Measurements from ENCODE around the gene ULK4. TPM values are rescaled to one million over a fixed set of nuclear protein-coding genes. Genes with fewer than 3 reads are reported as not detected.

Gene ULK4
- total RNA-seq, 1 experiment from 2014 or later = 4.2 TPM

DNA sequence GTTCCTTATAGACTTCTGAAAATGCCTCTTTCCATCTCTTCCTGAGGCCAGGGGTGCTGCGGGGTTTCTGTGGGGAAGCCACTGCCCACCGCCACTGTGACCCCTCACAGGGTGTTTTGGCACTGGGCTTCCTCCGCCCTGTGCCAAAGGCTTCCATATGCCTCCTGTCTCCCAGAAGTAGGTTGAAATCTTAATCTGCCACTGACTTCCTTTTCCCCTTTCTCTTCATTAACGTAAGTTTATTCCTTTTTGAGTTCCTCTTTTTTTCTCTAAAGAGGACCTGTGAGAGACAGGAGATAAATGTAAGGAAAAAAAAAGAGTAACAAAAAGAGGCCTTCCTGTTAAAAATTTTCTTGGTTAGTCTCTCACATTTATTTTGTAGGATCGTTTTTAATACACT is 542.1 kb downstream of the ULK4 start:
- Histone ChIP-seq H3K4me3 (ENCODE audit: low read depth, low read length) (no peak overlapping the region), H3K27me3 (replicated peaks; ENCODE audit: control insufficient read depth, insufficient read depth, low read length) (no peaks in the 10 kb centered on the region), H3K36me3 (ENCODE audit: control insufficient read depth, insufficient read depth, low read length) (no peaks in the 10 kb centered on the region), H3K4me1 (no peaks in the 10 kb centered on the region), H3K9me3 (no peaks in the 10 kb centered on the region)
- intact Hi-C loops (cut with micrococcal nuclease; ENCODE audit: unreplicated experiment) = no loop called here
- no TSS peak for BruUV-seq (replicated peaks)
- CTCF ChIA-PET = no interaction called here
- Mint-ChIP-seq H3K4me3 (ENCODE audit: unreplicated experiment) (no peak overlapping the region), H3K36me3 (ENCODE audit: insufficient read depth, unreplicated experiment) (no peaks in the 10 kb centered on the region), H3K9me3 (ENCODE audit: unreplicated experiment) (no peaks in the 10 kb centered on the region), H3K4me1 (ENCODE audit: low read depth, unreplicated experiment) (peaks cover 21% of the 10 kb centered on the region), H3K27ac (ENCODE audit: unreplicated experiment) (no peak overlapping the region), H3K27me3 (ENCODE audit: insufficient read depth, unreplicated experiment) (no peaks in the 10 kb centered on the region)
- DNase-seq = no peak
- TF ChIP-seq CTCF (IDR thresholded peaks at IDR 0.05; ENCODE audit: insufficient read depth in 1 of 2, low read depth in 1 of 2, low read length in 1 of 2, severe bottlenecking in 1 of 2, unreplicated experiment in 1 of 2) = no peak
- POLR2A ChIA-PET = no interaction called here

DNA sequence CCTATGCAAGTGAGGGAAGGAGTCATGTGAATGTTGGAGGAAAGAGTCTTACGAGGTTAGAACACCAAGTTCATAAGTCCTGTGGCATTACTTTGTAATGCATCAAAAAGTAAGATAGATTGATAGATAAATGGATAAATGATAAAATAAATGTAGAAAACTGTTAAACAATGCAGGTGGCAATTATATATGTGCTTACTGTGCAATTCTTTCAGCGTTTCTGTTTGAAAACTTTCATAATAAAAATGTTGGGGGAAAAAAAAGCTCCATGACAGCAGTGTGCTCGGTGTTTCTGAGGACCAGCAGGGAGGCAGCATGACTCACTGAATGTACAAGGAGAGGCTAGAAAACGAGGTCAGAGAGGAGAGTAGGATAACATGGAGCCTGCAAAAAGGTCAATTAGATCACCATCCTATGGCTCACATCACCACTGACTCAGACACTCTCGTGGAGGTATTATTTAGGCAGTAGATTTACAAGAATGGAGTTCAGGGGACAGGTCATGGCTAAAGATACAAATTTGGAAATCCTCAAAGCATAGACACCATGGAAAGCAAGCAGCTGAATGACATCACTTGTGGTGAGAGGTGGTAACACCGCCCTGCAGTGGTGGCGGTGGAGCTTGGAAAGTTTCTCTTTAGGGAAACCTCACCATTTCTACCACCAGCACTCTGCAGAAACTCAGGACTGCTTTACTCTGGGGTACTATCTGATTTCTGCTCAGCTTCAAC is 542.8 kb downstream of the ULK4 start:
- Mint-ChIP-seq H3K27ac (ENCODE audit: unreplicated experiment) (no peak overlapping the region), H3K36me3 (ENCODE audit: insufficient read depth, unreplicated experiment) (no peaks in the 10 kb centered on the region), H3K4me3 (ENCODE audit: unreplicated experiment) (no peak overlapping the region), H3K9me3 (ENCODE audit: unreplicated experiment) (no peaks in the 10 kb centered on the region), H3K4me1 (ENCODE audit: low read depth, unreplicated experiment) (peaks cover 15% of the 10 kb centered on the region), H3K27me3 (ENCODE audit: insufficient read depth, unreplicated experiment) (no peaks in the 10 kb centered on the region)
- H3K27me3 ChIP-seq (replicated peaks; ENCODE audit: control insufficient read depth, insufficient read depth, low read length) = no peaks in the 10 kb centered on the region
- ChIA-PET POLR2A (no interaction called here), CTCF (no interaction called here)
- no TSS peak for BruUV-seq (replicated peaks)
- intact Hi-C loops (cut with micrococcal nuclease; ENCODE audit: unreplicated experiment) = no loop called here
- H3K4me1 ChIP-seq = no peaks in the 10 kb centered on the region
- H3K4me3 ChIP-seq (ENCODE audit: low read depth, low read length) = no peak overlapping the region
- H3K36me3 ChIP-seq (ENCODE audit: control insufficient read depth, insufficient read depth, low read length) = no peaks in the 10 kb centered on the region
- no peaks in the 10 kb centered on the region for H3K9me3 ChIP-seq
- DNase-seq = no peak
- TF ChIP-seq CTCF (IDR thresholded peaks at IDR 0.05; ENCODE audit: insufficient read depth in 1 of 2, low read depth in 1 of 2, low read length in 1 of 2, severe bottlenecking in 1 of 2, unreplicated experiment in 1 of 2) = no peak

- Histone ChIP-seq H3K4me1 (no peaks in the 10 kb centered on the region), H3K36me3 (ENCODE audit: control insufficient read depth, insufficient read depth, low read length) (no peaks in the 10 kb centered on the region), H3K4me3 (ENCODE audit: low read depth, low read length) (no peak overlapping the region), H3K9me3 (no peaks in the 10 kb centered on the region), H3K27me3 (replicated peaks; ENCODE audit: control insufficient read depth, insufficient read depth, low read length) (no peaks in the 10 kb centered on the region)
- Mint-ChIP-seq H3K4me3 (ENCODE audit: unreplicated experiment) (no peak overlapping the region), H3K9me3 (ENCODE audit: unreplicated experiment) (no peaks in the 10 kb centered on the region), H3K36me3 (ENCODE audit: insufficient read depth, unreplicated experiment) (no peaks in the 10 kb centered on the region), H3K27ac (ENCODE audit: unreplicated experiment) (no peak overlapping the region), H3K4me1 (ENCODE audit: low read depth, unreplicated experiment) (peaks cover 15% of the 10 kb centered on the region), H3K27me3 (ENCODE audit: insufficient read depth, unreplicated experiment) (no peaks in the 10 kb centered on the region)
- CTCF ChIA-PET = no interaction called here
- no peak for TF ChIP-seq CTCF (IDR thresholded peaks at IDR 0.05; ENCODE audit: insufficient read depth in 1 of 2, low read depth in 1 of 2, low read length in 1 of 2, severe bottlenecking in 1 of 2, unreplicated experiment in 1 of 2)
- intact Hi-C loops (cut with micrococcal nuclease; ENCODE audit: unreplicated experiment) = no loop called here
- DNase-seq = no peak
- POLR2A ChIA-PET = interaction anchor here (0.6 kb wide), 1 partner anchor 27 kb away, joined by 3 read pairs; no protein-coding TSS in a partner anchor
- BruUV-seq (replicated peaks) = no TSS peak
These were observed 544.3 kb downstream of the ULK4 start for GRCh38 chr3:41417574-41417973.
